Measurements from ENCODE around the gene STX7. TPM values are rescaled to one million over a fixed set of nuclear protein-coding genes. Genes with fewer than 3 reads are reported as not detected.

The STX7 gene
- polyA plus RNA-seq, 3 donors, result 49.7 to 85.1 (median 81.7) TPM

DNA sequence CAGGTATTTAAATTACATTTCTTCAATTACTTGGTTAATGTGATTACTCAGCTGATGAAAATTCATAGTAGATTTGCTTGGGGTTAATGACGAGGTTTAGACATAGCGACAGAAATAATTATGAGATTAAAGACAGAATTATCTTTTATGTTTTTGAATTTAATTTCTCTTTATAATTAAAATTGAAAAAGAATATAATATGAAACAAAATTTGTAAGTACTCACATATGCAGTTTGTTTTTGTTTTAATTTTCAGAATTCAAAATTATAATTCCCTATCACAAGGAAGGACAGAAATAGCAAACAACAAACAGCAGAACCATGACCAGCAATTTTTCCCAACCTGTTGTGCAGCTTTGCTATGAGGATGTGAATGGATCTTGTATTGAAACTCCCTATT, 39.5 kb upstream of the STX7 start, which contains the start of gene TAAR8:
Gene TAAR8 (plus strand): TSS at position 301 of the 400 bp plus-strand sequence. CDS start 21 bp downstream, at position 322.
- H3K27ac ChIP-seq (ENCODE audit: low read depth in 1 of 2, low read length in 2 of 2), result no peak within 1 kb of the TSS
- no peaks in the 10 kb centered on the region for H3K36me3 Mint-ChIP-seq
- H2AFZ ChIP-seq (ENCODE audit: insufficient read depth, low read depth, low read length, poor library complexity, severe bottlenecking), result no peak within 1 kb of the TSS
- no peaks in the 10 kb centered on the region for H3K79me2 ChIP-seq (ENCODE audit: insufficient read depth, low read length)
- H3K4me2 ChIP-seq (replicated peaks; ENCODE audit: extremely low read depth, low read length, poor library complexity, severe bottlenecking), result no peak within 1 kb of the TSS
- no peaks in the 10 kb centered on the region for H4K20me1 ChIP-seq (ENCODE audit: insufficient read depth, low read length)
- DNase-seq, result no peak
- H3K27me3 Mint-ChIP-seq (ENCODE audit: low read depth in 3 of 3), result peaks cover 2 to 7% (median 5%) of the 10 kb centered on the region in 3 donors
- WGBS (ENCODE audit: insufficient coverage), result no CpG with 5 or more reads among the region's 2 CpGs
- intact Hi-C loops (cut with micrococcal nuclease), result no loop called here
- H3K36me3 ChIP-seq (replicated peaks in 1 of 2; ENCODE audit: control insufficient read depth in 1 of 2, insufficient read depth in 2 of 2, low read length in 2 of 2), result no peaks in the 10 kb centered on the region
- H3K9me3 Mint-ChIP-seq, result no peaks in the 10 kb centered on the region
- TF ChIP-seq, protein P1, sequence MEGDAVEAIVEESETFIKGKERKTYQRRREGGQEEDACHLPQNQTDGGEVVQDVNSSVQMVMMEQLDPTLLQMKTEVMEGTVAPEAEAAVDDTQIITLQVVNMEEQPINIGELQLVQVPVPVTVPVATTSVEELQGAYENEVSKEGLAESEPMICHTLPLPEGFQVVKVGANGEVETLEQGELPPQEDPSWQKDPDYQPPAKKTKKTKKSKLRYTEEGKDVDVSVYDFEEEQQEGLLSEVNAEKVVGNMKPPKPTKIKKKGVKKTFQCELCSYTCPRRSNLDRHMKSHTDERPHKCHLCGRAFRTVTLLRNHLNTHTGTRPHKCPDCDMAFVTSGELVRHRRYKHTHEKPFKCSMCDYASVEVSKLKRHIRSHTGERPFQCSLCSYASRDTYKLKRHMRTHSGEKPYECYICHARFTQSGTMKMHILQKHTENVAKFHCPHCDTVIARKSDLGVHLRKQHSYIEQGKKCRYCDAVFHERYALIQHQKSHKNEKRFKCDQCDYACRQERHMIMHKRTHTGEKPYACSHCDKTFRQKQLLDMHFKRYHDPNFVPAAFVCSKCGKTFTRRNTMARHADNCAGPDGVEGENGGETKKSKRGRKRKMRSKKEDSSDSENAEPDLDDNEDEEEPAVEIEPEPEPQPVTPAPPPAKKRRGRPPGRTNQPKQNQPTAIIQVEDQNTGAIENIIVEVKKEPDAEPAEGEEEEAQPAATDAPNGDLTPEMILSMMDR (IDR thresholded peaks at IDR 0.05), result no peak
- no peak within 1 kb of the TSS for H3K9ac ChIP-seq (ENCODE audit: insufficient read depth, low read length, poor library complexity, severe bottlenecking)
- no peaks in the 10 kb centered on the region for H3K27me3 ChIP-seq (ENCODE audit: control insufficient read depth in 2 of 2, insufficient read depth in 2 of 2, low read length in 2 of 2)
- no peaks in the 10 kb centered on the region for H3K4me1 ChIP-seq (ENCODE audit: control insufficient read depth in 1 of 2, insufficient read depth in 2 of 2, low read length in 2 of 2)
- H3K4me3 Mint-ChIP-seq, result no peak within 1 kb of the TSS
- H3K27ac Mint-ChIP-seq, result no peak within 1 kb of the TSS
- H3K4me3 ChIP-seq (replicated peaks in 1 of 3; ENCODE audit: low read depth in 2 of 3, low read length in 3 of 3), result no peak within 1 kb of the TSS
- no peaks in the 10 kb centered on the region for H3K4me1 Mint-ChIP-seq
- H3K9me3 ChIP-seq (replicated peaks in 1 of 2; ENCODE audit: control insufficient read depth in 1 of 2, insufficient read depth in 1 of 2, low read length in 2 of 2), result no peaks in the 10 kb centered on the region

DNA sequence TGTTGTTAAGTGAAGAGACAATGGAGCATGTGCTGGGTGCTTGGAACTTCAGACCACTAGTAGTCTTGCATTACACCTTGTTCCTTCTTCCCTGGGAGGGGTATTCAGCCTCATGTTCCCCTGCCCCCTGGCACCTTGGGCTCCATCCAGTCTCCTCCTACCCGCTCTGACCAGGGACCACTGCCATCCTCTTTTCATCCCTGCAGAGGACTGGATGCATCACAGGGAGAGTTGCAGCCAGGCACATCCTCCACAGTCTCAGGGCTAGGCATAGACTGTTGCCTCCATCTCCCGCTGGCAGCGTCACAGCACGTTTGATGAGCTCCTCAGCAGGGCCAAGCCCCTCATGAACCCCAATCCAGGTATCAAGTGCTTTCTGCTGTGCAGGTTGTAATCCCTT, 38.3 kb upstream of the STX7 start:
- TF ChIP-seq, protein P1 (IDR thresholded peaks at IDR 0.05), result no peak
- no peak for DNase-seq

More for the DNA sequence above, 38.3 kb upstream of the STX7 start:
- no peaks in the 10 kb centered on the region for H3K36me3 ChIP-seq (replicated peaks in 1 of 2; ENCODE audit: control insufficient read depth in 1 of 2, insufficient read depth in 2 of 2, low read length in 2 of 2)
- no peaks in the 10 kb centered on the region for H3K4me1 ChIP-seq (ENCODE audit: control insufficient read depth in 1 of 2, insufficient read depth in 2 of 2, low read length in 2 of 2)
- no peak overlapping the region for H3K9ac ChIP-seq (ENCODE audit: insufficient read depth, low read length, poor library complexity, severe bottlenecking)
- no peaks in the 10 kb centered on the region for H3K4me1 Mint-ChIP-seq
- H3K27ac Mint-ChIP-seq, result no peak overlapping the region
- no peaks in the 10 kb centered on the region for H3K9me3 Mint-ChIP-seq
- no peak overlapping the region for H3K27ac ChIP-seq (ENCODE audit: low read depth in 1 of 2, low read length in 2 of 2)
- H3K4me3 ChIP-seq (replicated peaks in 1 of 3; ENCODE audit: low read depth in 2 of 3, low read length in 3 of 3), result no peak overlapping the region
- H3K4me3 Mint-ChIP-seq, result no peak overlapping the region
- WGBS (ENCODE audit: insufficient coverage), result 93% methylated on average over 3 of the region's 4 CpGs
- H3K27me3 ChIP-seq (ENCODE audit: control insufficient read depth in 2 of 2, insufficient read depth in 2 of 2, low read length in 2 of 2), result no peaks in the 10 kb centered on the region
- no peaks in the 10 kb centered on the region for H4K20me1 ChIP-seq (ENCODE audit: insufficient read depth, low read length)
- H2AFZ ChIP-seq (ENCODE audit: insufficient read depth, low read depth, low read length, poor library complexity, severe bottlenecking), result no peak overlapping the region
- peaks cover 2 to 7% (median 5%) of the 10 kb centered on the region in 3 donors for H3K27me3 Mint-ChIP-seq (ENCODE audit: low read depth in 3 of 3)
- H3K36me3 Mint-ChIP-seq, result no peaks in the 10 kb centered on the region
- H3K79me2 ChIP-seq (ENCODE audit: insufficient read depth, low read length), result no peaks in the 10 kb centered on the region
- H3K9me3 ChIP-seq (replicated peaks in 1 of 2; ENCODE audit: control insufficient read depth in 1 of 2, insufficient read depth in 1 of 2, low read length in 2 of 2), result no peaks in the 10 kb centered on the region
- H3K4me2 ChIP-seq (replicated peaks; ENCODE audit: extremely low read depth, low read length, poor library complexity, severe bottlenecking), result no peak overlapping the region
- intact Hi-C loops (cut with micrococcal nuclease), result no loop called here

Measured in CD14-positive monocyte (primary cell).